Stimulated activated CD4-positive, alpha-beta T cell treated with anti-CD3 and anti-CD28 coated beads, TNF-alpha, amount 100 ng/mL, for 4 hours (primary cell): ENCODE measurements around the gene RFC2.
A peak's percentile ranks its signal among the peaks of the same experiment; 100 is the strongest.
"Not testable (repeated sequence)": the region's sequence is repeated elsewhere in the genome, so short reads cannot be mapped to it uniquely, and the experiment has no call there.

Experiments
- DNase-seq, 3 experiments: peaks; one replicate each; pipeline ENCODE4 v3.0.0-alpha.2; 2020; ENCODE audit warnings: low read depth in 3 of 3

Gene RFC2

GRCh38 chr7:74282748-74283459 is 28.7 kb upstream of the RFC2 start:
- no peak for DNase-seq

- no peak for DNase-seq
Measured at GRCh38 chr7:74280985-74281384, 26.8 kb upstream of the RFC2 start.

DNA sequence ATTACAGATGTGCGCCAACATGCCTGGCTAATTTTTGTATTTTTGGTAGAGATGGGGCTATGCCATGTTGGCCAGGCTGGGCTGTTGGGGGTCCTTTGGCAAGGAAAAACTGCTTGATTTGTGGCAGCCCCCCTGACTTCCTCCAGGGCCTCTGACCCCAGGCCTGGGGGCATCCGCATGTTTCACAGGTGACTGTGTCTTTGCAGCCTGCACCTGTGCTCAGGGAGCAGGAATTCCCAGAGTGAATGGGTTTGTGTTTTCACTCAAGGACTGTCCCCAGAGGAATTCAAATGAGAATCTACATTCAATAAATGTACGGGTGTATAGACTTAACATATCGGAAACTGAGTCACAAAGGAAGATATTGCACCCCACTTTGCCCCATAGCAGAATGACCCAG is 23.4 kb upstream of the RFC2 start:
- no peak for DNase-seq

GRCh38 chr7:74275401-74275881 is 21.2 kb upstream of the RFC2 start:
- DNase-seq, result no peak

GRCh38 chr7:74272305-74273038 is 18.3 kb upstream of the RFC2 start:
- DNase-seq, result no peak

DNA sequence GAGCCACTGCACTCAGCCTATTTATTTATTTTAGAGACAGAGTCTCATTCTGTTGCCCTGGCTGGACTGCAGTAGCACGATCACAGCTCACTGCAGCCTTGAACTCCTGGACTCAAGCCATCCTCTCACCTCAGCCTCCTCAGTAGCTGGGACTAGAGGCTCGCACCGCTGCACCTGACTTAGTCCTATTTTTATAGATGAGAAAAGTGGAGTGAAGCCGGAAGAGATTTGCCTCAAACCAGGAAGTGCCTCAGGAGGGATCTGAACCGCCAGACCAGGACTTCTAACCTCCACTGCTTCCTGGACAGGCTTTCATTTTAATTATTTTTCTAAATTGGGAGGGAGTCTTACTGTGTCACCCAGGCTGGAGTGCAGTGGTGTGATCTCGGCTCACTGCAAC is 17.5 kb upstream of the RFC2 start:
- DNase-seq, result no peak

GRCh38 chr7:74269757-74270277 is 15.6 kb upstream of the RFC2 start:
- DNase-seq, result peak; percentile 17 to 35 (median 31)

DNA sequence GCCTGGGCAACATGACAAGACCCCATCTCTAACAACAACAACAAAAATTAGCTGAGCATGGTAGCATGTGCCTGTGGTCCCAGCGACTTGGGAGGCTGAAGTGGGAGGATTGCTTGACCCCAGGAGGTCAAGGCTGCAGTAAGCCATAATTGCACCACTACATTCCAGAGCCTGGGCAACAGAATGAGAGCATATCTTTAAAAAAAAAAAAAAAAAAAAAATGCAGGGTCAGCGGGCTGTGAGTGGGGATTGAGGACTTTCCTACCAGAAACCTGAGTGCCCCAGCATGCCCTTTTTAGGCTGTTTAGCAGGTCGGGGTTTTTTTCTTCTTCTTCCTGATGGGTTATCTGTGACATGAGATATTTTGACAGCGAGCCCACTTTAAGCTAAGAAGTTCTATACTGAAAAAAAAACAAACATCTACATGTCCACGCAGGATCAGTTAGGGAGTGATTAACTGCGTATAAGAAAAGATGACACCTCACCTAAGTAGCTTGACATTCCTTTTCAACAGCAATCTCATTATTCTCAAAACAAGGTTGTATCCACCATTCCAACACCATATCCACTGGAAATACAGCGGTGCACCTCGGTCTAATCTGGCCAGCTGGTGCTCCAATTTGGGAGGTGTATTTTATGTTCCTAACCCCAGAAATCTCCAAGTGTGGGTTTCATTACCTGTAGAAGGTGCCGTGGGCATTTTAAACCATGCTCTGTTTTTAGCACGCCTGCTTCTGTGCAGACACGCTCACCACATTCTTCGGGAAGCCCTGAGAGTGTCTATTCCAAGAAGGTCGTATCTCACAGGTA is 13.8 kb upstream of the RFC2 start:
- no peak for DNase-seq

GRCh38 chr7:74266191-74266963 is 12.2 kb upstream of the RFC2 start:
- DNase-seq, result no peak

DNA sequence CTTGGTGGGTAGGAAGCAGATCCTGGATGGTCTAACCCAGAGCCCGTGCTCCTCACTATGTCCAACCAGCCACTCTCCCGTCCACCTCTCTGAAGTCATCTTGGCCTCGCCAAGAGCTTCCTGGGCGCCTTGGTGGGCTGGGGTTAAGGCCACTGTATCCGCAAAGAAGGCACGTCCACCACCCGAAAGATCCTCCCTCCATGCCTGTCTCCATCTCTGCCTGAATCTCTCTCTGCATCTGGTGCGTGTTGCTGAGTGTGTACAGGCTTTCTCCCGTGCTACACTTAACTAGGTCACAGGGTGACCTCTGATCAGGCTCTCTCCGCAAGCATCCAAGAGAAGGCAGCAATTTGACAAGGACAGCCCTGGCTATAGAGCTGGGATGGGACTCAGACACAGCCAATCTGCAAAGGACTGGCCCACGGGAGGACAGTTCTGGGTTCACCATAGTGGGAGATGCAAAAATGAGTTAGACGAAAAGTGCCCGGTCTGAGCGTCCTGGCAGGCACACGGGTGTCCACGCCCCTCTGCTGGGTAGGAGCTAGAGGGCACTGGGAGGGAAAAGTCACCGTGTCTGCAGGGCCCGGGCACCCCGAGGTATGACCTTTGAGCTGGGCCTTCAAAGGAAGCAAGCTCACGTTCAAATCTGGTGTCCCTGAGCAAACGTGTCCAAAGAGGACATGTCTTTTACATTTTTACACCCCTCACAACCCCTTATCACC is 9.4 kb upstream of the RFC2 start:
- no peak for DNase-seq

DNA sequence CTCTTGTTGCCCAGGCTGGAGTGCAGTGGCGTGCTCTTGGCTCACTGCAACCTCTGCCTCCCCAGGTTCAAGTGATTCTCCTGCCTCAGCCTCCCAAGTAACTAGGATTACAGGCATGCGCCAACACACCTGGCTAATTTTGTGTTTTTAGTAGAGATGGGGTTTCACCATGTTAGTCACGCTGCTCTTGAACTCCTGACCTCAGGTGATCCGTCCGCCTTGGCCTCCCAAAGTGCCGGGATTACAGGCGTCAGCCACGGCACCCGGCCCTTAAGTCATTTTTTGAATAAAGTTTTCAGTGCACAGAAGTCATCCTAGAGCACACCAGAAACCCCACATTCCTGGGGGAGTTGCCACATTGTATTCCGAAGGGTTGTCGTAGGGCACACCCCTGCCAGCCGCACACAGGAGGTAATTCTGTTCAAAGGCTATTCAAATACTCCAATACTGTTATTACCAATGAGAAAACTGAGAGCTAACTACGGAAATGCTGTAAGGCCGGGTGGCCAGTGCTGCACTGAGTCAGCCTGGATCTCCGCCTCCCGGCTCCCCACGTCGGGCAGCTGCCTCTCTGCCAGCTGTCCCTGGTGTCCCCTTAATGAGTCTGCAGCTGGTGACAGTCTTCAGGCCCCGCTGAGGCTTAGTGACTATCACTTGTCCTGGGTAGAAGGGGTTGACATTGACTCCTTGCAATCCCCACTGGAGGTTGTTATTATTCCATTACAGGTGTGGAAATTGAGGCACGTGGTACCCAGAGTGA is 8.6 kb upstream of the RFC2 start:
- no peak for DNase-seq

DNA sequence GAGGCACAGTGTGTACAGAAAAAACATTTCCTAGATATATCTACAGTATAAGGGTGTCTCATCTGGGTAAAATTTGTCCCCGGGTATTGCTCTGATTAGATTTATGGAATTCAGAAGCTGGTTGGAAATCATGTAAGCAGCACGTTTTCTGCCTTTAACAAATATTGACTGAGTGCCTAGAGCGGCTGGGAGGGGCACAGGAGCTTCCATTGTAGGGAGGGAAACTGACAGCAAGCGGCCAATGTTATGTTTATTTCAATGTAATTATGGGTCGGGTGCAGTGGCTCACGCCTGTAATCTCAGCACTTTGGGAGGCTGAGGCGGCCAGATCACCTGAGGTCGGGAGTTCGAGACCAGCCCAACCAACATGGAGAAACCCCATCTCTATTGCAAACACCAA is 4.4 kb upstream of the RFC2 start:
- DNase-seq, result no peak

DNA sequence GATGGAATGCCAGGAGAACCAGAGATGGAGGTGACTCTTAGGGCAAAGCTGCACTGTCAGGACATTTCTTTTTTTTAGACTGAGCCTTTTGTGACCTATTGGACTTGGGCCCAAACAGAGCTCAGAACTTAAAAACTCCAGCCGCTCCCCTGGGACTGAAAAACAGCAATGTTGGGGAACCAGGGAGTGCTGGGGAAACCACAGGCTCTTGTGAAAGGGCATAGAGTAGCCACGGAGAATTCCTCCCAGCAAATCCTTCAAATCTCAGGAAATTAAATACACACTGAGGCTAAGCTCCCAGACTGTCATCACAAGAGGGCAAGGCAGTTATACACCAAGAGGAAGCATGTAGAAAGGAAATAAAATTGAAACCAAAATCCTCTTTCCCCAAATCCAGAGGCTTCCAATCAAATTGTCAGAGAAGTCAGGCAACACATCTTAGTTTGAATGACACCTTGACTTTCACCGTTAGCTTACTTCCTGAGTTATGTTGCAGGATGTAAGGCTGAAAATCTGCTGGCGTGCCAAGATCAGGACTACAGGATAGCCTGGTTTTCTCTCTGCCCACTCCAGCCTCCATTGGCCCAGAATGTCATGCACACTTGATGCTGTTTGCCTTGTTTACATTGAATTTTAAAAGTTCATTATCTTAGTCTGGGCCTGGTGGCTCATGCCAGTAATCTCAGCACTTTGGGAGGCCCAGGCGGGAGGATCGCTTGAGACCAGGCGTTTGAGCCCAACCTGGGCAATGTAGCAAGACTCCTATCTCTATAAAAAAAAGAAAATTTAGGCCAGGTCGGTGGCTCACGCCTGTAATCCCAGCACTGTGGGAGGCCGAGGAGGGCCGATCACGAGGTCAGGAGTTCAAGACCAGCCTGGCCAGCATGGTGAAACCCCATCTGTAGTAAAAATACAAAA is 2.6 kb upstream of the RFC2 start:
- DNase-seq, result no peak

DNA sequence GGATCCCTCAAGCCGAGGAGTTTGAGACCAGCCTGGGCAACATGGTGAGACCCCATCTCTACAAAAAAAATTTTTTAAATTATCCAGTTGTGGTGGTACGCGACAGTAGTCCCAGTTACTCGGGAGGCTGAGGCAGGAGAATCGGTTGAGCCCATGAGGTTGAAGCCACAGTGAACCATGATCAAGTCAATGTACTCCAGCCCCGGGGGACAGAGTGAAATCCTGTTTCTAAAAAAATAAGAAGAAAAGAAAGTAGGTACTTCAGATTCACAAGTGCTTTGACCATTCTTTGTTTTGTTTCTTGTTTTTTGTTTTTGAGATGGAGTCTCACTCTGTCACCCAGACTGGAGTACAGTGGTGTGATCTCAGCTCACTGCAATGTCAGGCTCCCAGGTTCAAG is 1.3 kb upstream of the RFC2 start:
- DNase-seq, result not testable (repeated sequence)

DNA sequence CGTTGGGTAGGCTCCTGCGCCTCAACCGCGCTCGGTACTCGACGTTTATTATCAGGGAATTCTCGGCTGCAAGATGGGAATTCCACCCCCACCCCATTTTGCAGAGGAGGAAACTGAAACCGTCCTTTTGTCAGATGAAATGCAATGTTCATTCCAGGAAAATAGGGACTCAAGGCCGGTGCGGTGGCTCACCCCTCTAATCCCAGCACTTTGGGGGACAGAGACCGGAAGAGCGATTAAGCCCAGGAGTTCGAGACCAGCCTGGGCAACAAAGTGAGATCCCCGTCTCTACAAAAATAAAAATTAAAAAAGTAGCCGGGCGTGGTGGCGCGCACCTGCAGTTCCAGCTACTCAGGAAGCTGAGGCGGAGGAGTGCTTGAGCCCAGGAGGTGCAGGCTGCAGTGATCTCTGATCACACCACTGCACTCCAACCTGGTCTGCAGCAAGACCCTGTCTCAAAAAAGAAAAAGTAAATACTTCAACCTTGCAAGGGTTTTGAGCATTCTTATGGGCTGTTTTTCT is 720 bp upstream of the RFC2 start:
- DNase-seq, result no peak

DNA sequence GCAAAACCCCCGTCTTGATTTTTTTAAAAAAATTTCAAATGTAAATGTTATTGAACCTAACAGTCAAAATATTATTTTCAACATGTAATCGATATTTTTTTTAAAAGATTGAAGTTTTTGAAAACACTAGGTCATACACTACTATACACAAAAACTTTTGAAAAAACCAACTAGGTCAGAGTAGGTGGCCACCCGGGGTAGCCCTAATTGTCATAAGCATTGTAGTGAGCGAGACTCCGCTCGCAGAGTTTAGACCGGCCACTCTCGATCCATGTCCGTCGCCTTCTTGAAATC is 417 bp downstream of the RFC2 start:
- no peak for DNase-seq

DNA sequence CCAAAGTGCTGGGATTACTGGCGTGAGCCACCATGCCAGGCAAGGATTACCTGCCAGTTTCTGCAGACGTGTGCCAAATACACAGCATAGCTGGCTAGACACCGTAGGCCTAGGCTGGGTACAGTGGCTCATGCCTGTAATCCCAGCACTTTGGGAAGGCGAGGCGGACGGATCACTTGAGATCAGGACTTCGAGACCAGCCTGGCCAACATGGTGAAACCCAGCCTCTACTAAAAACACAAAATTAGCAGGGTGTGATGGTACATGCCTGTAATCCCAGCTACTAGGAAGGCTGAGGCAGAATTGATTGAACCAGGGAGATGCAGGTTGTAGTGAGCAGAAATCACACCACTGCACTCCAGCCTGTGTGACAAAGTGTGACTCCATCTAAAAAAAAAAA is 868 bp downstream of the RFC2 start:
- DNase-seq, result no peak

GRCh38 chr7:74252893-74253292 is 1.3 kb downstream of the RFC2 start:
- DNase-seq, result no peak

DNA sequence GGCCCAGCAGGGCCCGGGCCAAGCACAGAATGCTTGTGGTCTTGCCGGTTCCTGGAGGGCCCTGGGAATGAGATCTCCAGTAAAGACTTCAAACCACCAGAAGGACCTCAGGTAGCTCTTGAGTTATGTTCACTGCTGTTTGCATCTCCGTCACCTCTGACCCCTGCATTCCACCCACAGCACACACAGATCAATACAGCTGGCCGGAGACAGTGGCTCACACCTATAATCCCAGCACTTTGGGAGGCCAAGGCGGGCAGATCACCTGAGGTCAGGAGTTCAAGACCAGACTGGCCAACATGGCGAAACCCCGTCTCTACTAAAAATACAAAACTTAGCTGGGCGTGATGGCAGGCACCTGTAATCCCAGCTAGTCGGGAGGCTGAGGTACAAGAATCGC is 5.1 kb downstream of the RFC2 start:
- not testable (repeated sequence) for DNase-seq
